HEK293T (cell line): Measurements from ENCODE around the gene BACH1.

ENCODE experiments used
- ARNT ChIP-seq: fragments of 450-650 bp; IDR thresholded peaks from 2 replicates; pipeline ENCODE4 v1.6.1; 2017; ENCODE audit warnings: mild to moderate bottlenecking
- BHLHE40 ChIP-seq: fragments of 450-650 bp; IDR thresholded peaks from 2 replicates; pipeline ENCODE4 v1.6.1; 2016; ENCODE audit warnings: mild to moderate bottlenecking, moderate library complexity, borderline replicate concordance
- CTBP1 ChIP-seq: fragments of 450-650 bp; IDR thresholded peaks from 2 replicates; pipeline ENCODE4 v1.6.1; 2016; ENCODE audit warnings: borderline replicate concordance
- ELF4 ChIP-seq: fragments of 450-650 bp; IDR thresholded peaks from 2 replicates; pipeline ENCODE4 v1.6.1; 2017; ENCODE audit warnings: antibody characterized with exemption
- FOXK2 ChIP-seq: fragments of 450-650 bp; IDR thresholded peaks from 2 replicates; pipeline ENCODE4 v1.6.1; 2016; ENCODE audit warnings: mild to moderate bottlenecking
- FOXM1 ChIP-seq: fragments of 450-650 bp; IDR thresholded peaks from 2 replicates; pipeline ENCODE4 v1.6.1; 2017; ENCODE audit warnings: mild to moderate bottlenecking, borderline replicate concordance
- HDGF ChIP-seq: fragments of 450-650 bp; IDR thresholded peaks from 2 replicates; pipeline ENCODE4 v1.6.1; 2017; ENCODE audit warnings: antibody characterized with exemption, borderline replicate concordance
- NFRKB ChIP-seq: fragments of 450-650 bp; IDR thresholded peaks from 2 replicates; pipeline ENCODE4 v1.6.1; 2016; ENCODE audit warnings: mild to moderate bottlenecking, moderate library complexity
- PKNOX1 ChIP-seq: fragments of 450-650 bp; IDR thresholded peaks from 2 replicates; pipeline ENCODE4 v1.6.1; 2016
- SP1 ChIP-seq: fragments of 450-650 bp; IDR thresholded peaks from 2 replicates; pipeline ENCODE4 v1.6.1; 2017
- SUZ12 ChIP-seq: fragments of 450-650 bp; IDR thresholded peaks from 2 replicates; pipeline ENCODE4 v1.6.1; 2016; ENCODE audit warnings: mild to moderate bottlenecking
- TARDBP ChIP-seq: fragments of 450-650 bp; IDR thresholded peaks from 2 replicates; pipeline ENCODE4 v1.6.1; 2016
- ZNF384 ChIP-seq: fragments of 450-650 bp; IDR thresholded peaks from 2 replicates; pipeline ENCODE4 v1.6.1; 2016

GRCh38 chr21:29289317-29289716 lies 9.4 kb upstream of the BACH1 start:
- TF ChIP-seq TARDBP (no peak), CTBP1 (no peak), FOXK2 (no peak), ARNT (no peak), SUZ12 (no peak), SP1 (no peak), PKNOX1 (no peak), ZNF384 (no peak), FOXM1 (no peak), NFRKB (no peak), BHLHE40 (no peak), HDGF (no peak), ELF4 (no peak)
